Activated B cell treated with CpG ODN at 0.5 μM for 24 hours (primary cell): ENCODE results near the gene CCDC50. TPM values are rescaled to one million over a fixed set of nuclear protein-coding genes. Genes with fewer than 3 reads are reported as not detected.
A peak's percentile ranks its signal among the peaks of the same experiment; 100 is the strongest.

Experiments
- ATAC-seq: fragments of 200-7000 bp; cut with Tn5 transposase; one replicate; pipeline ENCODE4 v1.10.0; 2021; ENCODE audit warnings: low read depth, mild to moderate bottlenecking, moderate library complexity
- CTCF ChIA-PET: fragments of 350-600 bp; sonication (Branson Sonifier 250); formaldehyde crosslinking; loops from one replicate; lab custom pipeline; 2021; ENCODE audit warnings: antibody characterized with exemption; lab: Charles Lee
- POLR2A ChIA-PET: fragments of 350-600 bp; sonication (Branson Sonifier 250); formaldehyde crosslinking; loops from one replicate; lab custom pipeline; 2021; ENCODE audit warnings: antibody characterized with exemption; lab: Charles Lee
- DNase-seq: peaks from one replicate; pipeline ENCODE4 v3.0.0; 2022
- H3K27ac Mint-ChIP-seq: one replicate; pipeline ENCODE4 v1.8.0; 2020; ENCODE audit warnings: mixed read lengths
- H3K27me3 Mint-ChIP-seq: one replicate; pipeline ENCODE4 v1.8.0; 2021; ENCODE audit warnings: mixed read lengths
- H3K36me3 Mint-ChIP-seq: one replicate; pipeline ENCODE4 v1.8.0; 2021; ENCODE audit warnings: low read depth, mixed read lengths
- H3K4me1 Mint-ChIP-seq: one replicate; pipeline ENCODE4 v1.8.0; 2021; ENCODE audit warnings: mixed read lengths
- H3K4me3 Mint-ChIP-seq: one replicate; pipeline ENCODE4 v1.8.0; 2020; ENCODE audit warnings: mild to moderate bottlenecking, mixed read lengths
- H3K9me3 Mint-ChIP-seq: one replicate; pipeline ENCODE4 v1.8.0; 2020; ENCODE audit warnings: mixed read lengths
- CTCF ChIP-seq: fragments of 200-600 bp; IDR thresholded peaks from one replicate; pipeline ENCODE4 v1.8.0; 2022; ENCODE audit warnings: antibody characterized with exemption, mild to moderate bottlenecking
- intact Hi-C: fragments of 100-400 bp; cut with micrococcal nuclease; formaldehyde crosslinking; loops from one replicate; pipeline ENCODE4 v1.15.1; 2024
- total RNA-seq: library from RNA; stranded (reverse); gene quantifications from 2 replicates; pipeline ENCODE4 v1.2.3, GENCODE V29; 2022

CCDC50 gene
- total RNA-seq, 1 donor from 2014 or later, result 153 TPM

DNA sequence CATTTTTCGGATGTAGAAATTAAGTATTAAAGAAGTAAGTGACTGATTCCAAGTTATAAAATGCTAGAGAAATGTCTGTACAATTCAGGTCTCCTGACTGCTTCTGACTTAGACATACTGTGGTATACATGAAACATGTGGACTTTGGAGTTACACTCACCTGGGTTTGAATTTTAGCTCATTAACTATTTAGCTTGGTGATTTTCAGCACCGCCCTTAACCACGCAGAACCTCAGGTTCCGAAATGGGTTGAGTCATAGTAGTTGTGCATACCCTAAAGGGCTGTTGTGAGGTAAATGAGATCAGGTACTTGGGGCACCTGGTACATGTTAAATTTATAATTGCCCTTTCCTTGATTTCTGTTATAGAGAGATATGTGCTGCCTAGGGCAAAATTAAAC lies 34.0 kb downstream of the CCDC50 start:
- peaks cover 89% of the 10 kb centered on the region for H3K36me3 Mint-ChIP-seq
- CTCF ChIA-PET, result no interaction called here

DNA sequence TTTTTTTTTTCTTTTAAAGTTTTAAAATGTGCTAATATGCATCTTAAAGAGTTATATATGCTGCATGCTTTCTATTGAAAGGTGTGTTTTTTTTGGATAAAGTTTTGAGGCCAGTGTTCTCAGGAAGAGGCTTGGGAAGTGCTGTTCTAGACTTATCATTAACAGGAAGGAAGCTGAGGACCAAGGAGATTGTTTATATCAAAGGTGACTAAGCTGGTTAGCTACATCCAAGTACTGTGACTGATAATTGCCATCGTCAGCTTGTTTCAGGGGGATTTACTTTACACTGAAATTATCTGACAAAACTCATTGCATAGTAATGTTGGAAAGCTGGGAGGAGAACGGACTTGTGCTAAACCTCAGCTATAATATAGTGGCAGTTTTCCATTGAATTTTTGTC lies 37.5 kb downstream of the CCDC50 start:
- TF ChIP-seq CTCF, result no peak
- H3K4me3 Mint-ChIP-seq, result no peak overlapping the region
- H3K27me3 Mint-ChIP-seq, result no peaks in the 10 kb centered on the region
- no peak for DNase-seq
- intact Hi-C loops, result loop anchor here (1.0 kb wide), 1 partner anchor 7 kb away; no protein-coding TSS in a partner anchor
- no peaks in the 10 kb centered on the region for H3K9me3 Mint-ChIP-seq
- no peak for ATAC-seq
- CTCF ChIA-PET, result no interaction called here
- POLR2A ChIA-PET, result no interaction called here
- peak overlapping the region; percentile 41 for H3K27ac Mint-ChIP-seq
- H3K36me3 Mint-ChIP-seq, result peaks cover 89% of the 10 kb centered on the region
- H3K4me1 Mint-ChIP-seq, result peaks cover 21% of the 10 kb centered on the region

More for the DNA sequence above, 34.0 kb downstream of the CCDC50 start:
- POLR2A ChIA-PET, result interaction anchor here (1.2 to 1.5 kb wide), 2 partner anchors 32 to 34 kb away, joined by 3 read pairs; partner anchors contain the start of gene CCDC50
- no peak for ATAC-seq
- DNase-seq, result no peak
- TF ChIP-seq CTCF, result no peak
- Mint-ChIP-seq H3K27ac (no peak overlapping the region), H3K4me1 (peaks cover 35% of the 10 kb centered on the region), H3K4me3 (no peak overlapping the region), H3K27me3 (no peaks in the 10 kb centered on the region), H3K9me3 (no peaks in the 10 kb centered on the region)
- intact Hi-C loops, result no loop called here

DNA sequence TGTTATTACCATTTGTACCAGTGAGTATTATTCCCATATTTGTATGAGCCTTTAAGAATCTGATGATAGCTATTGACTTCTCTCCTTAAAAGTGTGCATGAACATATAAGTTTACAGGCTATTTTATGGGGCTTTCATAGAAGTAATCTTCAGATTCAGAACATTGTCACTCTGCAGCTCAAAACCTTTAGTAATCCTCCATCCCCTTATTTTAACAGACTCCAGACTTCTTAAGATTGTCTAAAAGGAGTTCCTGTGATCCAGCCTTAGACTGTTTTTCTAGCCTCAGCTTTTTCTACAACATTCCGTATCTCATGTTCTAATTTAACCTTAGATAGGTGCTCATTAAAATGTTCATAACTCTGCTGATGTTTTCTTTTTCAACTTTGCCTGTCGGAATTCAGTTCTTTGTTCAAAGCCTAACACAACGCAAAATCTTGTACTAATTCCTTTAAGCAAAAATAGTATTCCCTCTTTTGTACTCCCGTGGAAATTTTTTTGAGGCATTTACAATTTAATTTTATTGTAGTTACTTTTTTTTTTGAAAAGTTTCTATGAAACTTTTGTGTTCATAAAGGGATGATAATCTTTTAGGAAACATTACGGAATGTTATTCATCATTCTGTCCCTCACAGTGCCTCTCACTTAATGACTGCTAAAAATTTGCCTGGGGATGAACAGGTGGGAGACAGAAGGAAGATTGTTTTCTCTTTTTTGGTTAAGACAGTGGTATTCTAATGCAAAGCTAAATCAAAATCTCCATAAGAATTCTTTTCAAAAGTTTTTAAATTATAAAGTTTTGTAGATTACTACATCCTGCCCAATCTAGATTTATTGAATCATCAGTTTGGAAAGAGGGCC lies 39.8 kb downstream of the CCDC50 start:
- Mint-ChIP-seq H3K36me3 (peaks cover 77% of the 10 kb centered on the region), H3K4me3 (no peak overlapping the region), H3K4me1 (peaks cover 18% of the 10 kb centered on the region), H3K9me3 (peaks cover 2% of the 10 kb centered on the region), H3K27me3 (no peaks in the 10 kb centered on the region), H3K27ac (peak overlapping the region; percentile 50)
- intact Hi-C loops, result no loop called here
- ATAC-seq (no peak), DNase-seq (no peak)
- ChIA-PET POLR2A (no interaction called here), CTCF (no interaction called here)
- no peak for TF ChIP-seq CTCF

DNA sequence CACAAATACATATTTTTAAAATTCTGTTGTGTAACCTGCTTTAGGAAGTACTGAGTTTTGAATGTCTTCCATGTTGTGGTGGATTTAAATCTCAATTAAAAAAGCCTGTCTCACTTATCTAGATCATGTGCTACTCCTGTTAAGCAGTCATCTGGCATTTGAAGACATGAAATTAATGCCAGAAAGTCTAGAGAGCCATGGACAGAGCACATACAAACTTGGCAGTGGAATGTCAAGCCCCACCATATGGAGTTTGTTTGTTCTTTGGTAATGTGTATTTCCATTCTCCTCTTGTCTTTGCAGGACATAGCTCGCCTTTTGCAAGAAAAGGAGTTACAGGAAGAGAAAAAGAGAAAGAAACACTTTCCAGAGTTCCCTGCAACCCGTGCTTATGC lies 40.4 kb downstream of the CCDC50 start:
- ATAC-seq (no peak), DNase-seq (no peak)
- H3K9me3 Mint-ChIP-seq, result peaks cover 2% of the 10 kb centered on the region
- no peaks in the 10 kb centered on the region for H3K27me3 Mint-ChIP-seq
- H3K36me3 Mint-ChIP-seq, result peaks cover 72% of the 10 kb centered on the region
- H3K4me3 Mint-ChIP-seq, result no peak overlapping the region
- no peak for TF ChIP-seq CTCF
- peaks cover 18% of the 10 kb centered on the region for H3K4me1 Mint-ChIP-seq
- intact Hi-C loops, result loop anchor here (5.0 kb wide), 1 partner anchor 37 kb away; the partner anchor contains the start of gene UTS2B
- POLR2A ChIA-PET, result no interaction called here
- CTCF ChIA-PET, result no interaction called here
- no peak overlapping the region for H3K27ac Mint-ChIP-seq

GRCh38 chr3:191372122-191372521 lies 42.9 kb downstream of the CCDC50 start:
- Mint-ChIP-seq H3K27ac (peak overlapping the region; percentile 60), H3K4me3 (no peak overlapping the region), H3K4me1 (peaks cover 22% of the 10 kb centered on the region), H3K27me3 (no peaks in the 10 kb centered on the region), H3K9me3 (peaks cover 2% of the 10 kb centered on the region), H3K36me3 (peaks cover 78% of the 10 kb centered on the region)
- ChIA-PET CTCF (interaction anchor here (1.3 kb wide), 1 partner anchor 130 kb away, joined by 3 read pairs; no protein-coding TSS in a partner anchor), POLR2A (interaction anchor here (0.5 to 0.7 kb wide), 2 partner anchors 11 to 126 kb away, joined by 3 to 5 read pairs; no protein-coding TSS in a partner anchor)
- ATAC-seq (peak; percentile 67), DNase-seq (no peak)
- intact Hi-C loops, result loop anchor here (2.0 to 5.0 kb wide), 3 partner anchors 13 to 40 kb away; partner anchors contain the start of gene UTS2B
- no peak for TF ChIP-seq CTCF
